OCI-LY7 (cell line): ENCODE measurements around the gene TKFC. TPM values are rescaled to one million over a fixed set of nuclear protein-coding genes. Genes with fewer than 3 reads are reported as not detected.

Experiments used
- BruUV-seq: library from RNA; stranded (reverse); fragments of 400-500 nt; replicated peaks from 2 replicates; lab custom pipeline; 2021; lab: Mats Ljungman, UMichigan
- CTCF ChIA-PET: fragments of 300-600 bp; sonication (Branson Sonifier 250); formaldehyde crosslinking; loops from one replicate; lab custom pipeline; 2022; ENCODE audit warnings: antibody characterized with exemption; ENCODE audit not compliant: unreplicated experiment; lab: Charles Lee
- POLR2A ChIA-PET: fragments of 300-600 bp; sonication (Branson Sonifier 250); formaldehyde crosslinking; loops from one replicate; lab custom pipeline; 2022; ENCODE audit warnings: antibody characterized with exemption; lab: Charles Lee
- DNase-seq: peaks from one replicate; pipeline ENCODE4 v3.0.0-alpha.2; 2015; ENCODE audit warnings: low spot score
- H2AFZ ChIP-seq: fragments of 200-600 bp; sonication (generic), shearing (Covaris generic); 2 replicates; pipeline ENCODE4 v1.6.1; 2014; ENCODE audit warnings: mild to moderate bottlenecking, antibody characterized with exemption, low read length, moderate library complexity
- H3K27ac ChIP-seq: fragments of 200-600 bp; sonication (generic); 2 replicates; pipeline ENCODE4 v1.5.1; 2014; ENCODE audit warnings: mixed run types, low read depth, mild to moderate bottlenecking, moderate library complexity, low read length, inconsistent platforms; ENCODE audit not compliant: poor library complexity, severe bottlenecking
- H3K36me3 ChIP-seq: fragments of 200-600 bp; sonication (generic); 2 replicates; pipeline ENCODE4 v1.6.1; 2014; ENCODE audit warnings: mild to moderate bottlenecking, antibody characterized with exemption, low read length, moderate library complexity, mixed read lengths; ENCODE audit not compliant: insufficient read depth
- H3K4me1 ChIP-seq: fragments of 200-600 bp; sonication (generic); 2 replicates; pipeline ENCODE4 v1.5.1; 2014; ENCODE audit warnings: mild to moderate bottlenecking, low read length; ENCODE audit not compliant: insufficient read depth, poor library complexity, severe bottlenecking
- H3K4me2 ChIP-seq: fragments of 200-600 bp; sonication (generic); 2 replicates; pipeline ENCODE4 v1.6.1; 2014; ENCODE audit warnings: mild to moderate bottlenecking, low read length
- H3K4me3 ChIP-seq: fragments of 200-600 bp; sonication (generic); 2 replicates; pipeline ENCODE4 v1.5.1; 2014; ENCODE audit warnings: mild to moderate bottlenecking, low read depth, low read length; ENCODE audit not compliant: poor library complexity, severe bottlenecking
- H3K79me2 ChIP-seq: fragments of 200-600 bp; sonication (generic); 2 replicates; pipeline ENCODE4 v1.6.1; 2016; ENCODE audit warnings: low read depth, mild to moderate bottlenecking, low read length, moderate library complexity, mixed read lengths; ENCODE audit not compliant: insufficient read depth
- H3K9me2 ChIP-seq: fragments of 200-600 bp; sonication (generic); 2 replicates; pipeline ENCODE4 v1.6.1; 2016; ENCODE audit warnings: mild to moderate bottlenecking, low read length, mixed read lengths; ENCODE audit not compliant: insufficient read depth
- H3K9me3 ChIP-seq: fragments of 200-600 bp; sonication (generic); 2 replicates; pipeline ENCODE4 v1.6.1; 2014; ENCODE audit warnings: mild to moderate bottlenecking, mixed run types, low read length, mixed read lengths
- H4K20me1 ChIP-seq: fragments of 200-600 bp; sonication (generic); 2 replicates; pipeline ENCODE4 v1.6.1; 2014; ENCODE audit warnings: mild to moderate bottlenecking, antibody characterized with exemption, low read length, moderate library complexity, mixed read lengths; ENCODE audit not compliant: insufficient read depth
- CTCF ChIP-seq: fragments of 200-600 bp; sonication (generic); conservative IDR thresholded peaks from 2 replicates; pipeline ENCODE4 v1.5.1; 2014; ENCODE audit warnings: mild to moderate bottlenecking, antibody characterized with exemption, low read length, moderate library complexity, mixed read lengths
- EZH2phosphoT487 ChIP-seq: fragments of 200-600 bp; sonication (generic); IDR thresholded peaks from 2 replicates; pipeline ENCODE4 v1.6.1; 2018; ENCODE audit warnings: low read depth, borderline replicate concordance, mild to moderate bottlenecking, mixed run types, antibody characterized with exemption, low read length, moderate library complexity, mixed read lengths
- intact Hi-C: fragments of 100-400 bp; cut with micrococcal nuclease; formaldehyde crosslinking; loops from one replicate; pipeline ENCODE4 v1.10.0; 2022; ENCODE audit not compliant: unreplicated experiment
- total RNA-seq, 2 experiments: library from RNA; depleted of rRNA in 1 of 2; stranded (reverse); fragments of >200 nt in 1 of 2; shearing (Covaris generic) in 1 of 2; gene quantifications; 2 replicates each; pipeline ENCODE4 v1.2.3, GENCODE V29; 2014 to 2022

Gene TKFC
- total RNA-seq, 2 experiments from 2014 or later = 77.8 to 166 TPM

DNA sequence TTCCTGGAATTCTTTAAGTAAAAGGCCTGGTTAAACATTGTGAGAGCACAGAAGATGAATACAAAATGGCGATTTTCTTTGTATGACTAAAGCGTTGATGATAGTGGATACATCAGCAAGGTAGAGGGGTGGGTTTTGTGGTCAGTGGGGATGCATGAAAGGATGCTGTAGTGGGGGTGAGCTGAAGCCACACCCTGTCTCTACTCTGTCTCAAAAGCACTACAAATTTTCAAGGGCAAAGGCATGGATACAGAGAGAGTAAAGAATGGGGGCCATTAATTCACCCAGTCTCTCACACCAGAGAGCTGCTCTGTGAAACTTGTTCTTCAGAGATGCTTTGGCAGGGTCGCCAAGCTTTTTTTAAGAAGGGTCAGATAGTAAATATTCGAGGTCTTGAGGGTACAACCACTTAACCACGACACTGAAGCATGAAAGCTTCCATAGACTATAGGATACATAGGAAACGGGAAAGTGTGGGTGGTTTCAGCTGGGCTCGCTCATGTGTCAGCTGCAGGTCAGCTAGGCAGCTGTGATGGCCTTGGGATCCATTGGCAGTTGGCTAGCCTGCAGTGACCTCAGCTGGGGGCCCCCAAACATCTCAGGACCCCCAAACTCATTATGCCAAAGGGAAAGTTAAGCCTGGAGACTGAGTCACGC is 37.4 kb downstream of the TKFC start:
- ChIA-PET POLR2A (interaction anchor here (0.7 to 2.4 kb wide), 3 partner anchors 8 to 15 kb away, joined by 4 to 9 read pairs (median 7); partner anchors contain the start of genes CYB561A3 and TMEM138), CTCF (no interaction called here)
- intact Hi-C loops = no loop called here
- DNase-seq = no peak
- H3K4me3 ChIP-seq = no peak overlapping the region
- no peak for TF ChIP-seq EZH2phosphoT487
- no peak for TF ChIP-seq CTCF
- no peaks in the 10 kb centered on the region for H3K9me2 ChIP-seq
- no peak overlapping the region for H2AFZ ChIP-seq
- H3K4me1 ChIP-seq = no peaks in the 10 kb centered on the region
- no peak overlapping the region for H3K4me2 ChIP-seq
- H3K27ac ChIP-seq = no peak overlapping the region
- H3K79me2 ChIP-seq = no peaks in the 10 kb centered on the region
- no TSS peak for BruUV-seq
- H3K36me3 ChIP-seq = peaks cover 94% of the 10 kb centered on the region
- peaks cover 24% of the 10 kb centered on the region; the same call in 1 of the 2 replicates for H3K9me3 ChIP-seq
- no peaks in the 10 kb centered on the region for H4K20me1 ChIP-seq

DNA sequence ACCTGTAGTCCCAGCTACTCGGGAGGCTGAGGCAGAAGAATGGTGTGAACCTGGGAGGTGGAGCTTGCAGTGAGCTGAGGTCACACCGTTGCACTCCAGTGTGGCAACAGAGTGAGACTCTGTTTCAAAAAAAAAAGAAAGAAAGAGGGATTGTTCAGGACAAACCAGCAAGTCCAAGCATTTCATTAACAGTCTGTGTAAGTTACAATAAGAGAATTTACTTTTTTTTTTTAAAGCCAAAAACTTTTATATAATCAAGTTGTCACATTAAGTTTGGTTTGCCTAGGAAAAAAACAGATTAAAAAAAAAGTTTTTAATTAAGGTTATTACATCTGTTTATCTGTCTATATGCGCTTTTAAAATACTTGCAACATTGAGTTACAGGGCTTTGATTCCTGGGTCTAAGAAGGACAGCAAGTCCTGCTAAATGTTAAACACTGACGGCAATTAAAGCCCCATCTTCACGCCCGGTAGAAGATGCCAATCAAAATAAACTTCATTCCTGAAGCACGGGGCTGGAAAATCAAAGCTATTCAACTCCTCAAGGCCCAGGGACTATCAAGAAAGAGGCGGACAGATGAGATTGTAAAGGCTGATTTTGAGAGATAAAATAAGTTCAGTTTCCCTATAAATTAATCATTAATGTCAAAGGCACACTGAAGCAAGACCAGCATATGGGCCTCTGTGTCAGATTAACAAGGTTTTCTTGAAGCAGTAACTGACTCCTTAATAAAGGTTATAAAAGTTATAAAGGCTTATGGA is 39.8 kb downstream of the TKFC start:
- Histone ChIP-seq H3K9me2 (no peaks in the 10 kb centered on the region), H4K20me1 (no peaks in the 10 kb centered on the region), H3K4me2 (no peak overlapping the region), H3K27ac (no peak overlapping the region), H3K9me3 (peaks cover 24% of the 10 kb centered on the region; the same call in 1 of the 2 replicates), H3K36me3 (peaks cover 89% of the 10 kb centered on the region), H3K4me1 (no peaks in the 10 kb centered on the region), H3K4me3 (no peak overlapping the region), H3K79me2 (no peaks in the 10 kb centered on the region), H2AFZ (no peak overlapping the region)
- intact Hi-C loops = no loop called here
- no peak for DNase-seq
- POLR2A ChIA-PET = interaction anchor here (2.4 kb wide), 1 partner anchor 17 kb away, joined by 7 read pairs; no protein-coding TSS in a partner anchor
- CTCF ChIA-PET = no interaction called here
- BruUV-seq = no TSS peak
- TF ChIP-seq EZH2phosphoT487 (no peak), CTCF (no peak)
